ENCODE measurements around the gene PDE4A. TPM values are rescaled to one million over a fixed set of nuclear protein-coding genes. Genes with fewer than 3 reads are reported as not detected.
"Not testable (repeated sequence)": the region's sequence is repeated elsewhere in the genome, so short reads cannot be mapped to it uniquely, and the experiment has no call there.

The PDE4A gene
- total RNA-seq, 2 donors from 2014 or later: 14.5 to 15.1 TPM

DNA sequence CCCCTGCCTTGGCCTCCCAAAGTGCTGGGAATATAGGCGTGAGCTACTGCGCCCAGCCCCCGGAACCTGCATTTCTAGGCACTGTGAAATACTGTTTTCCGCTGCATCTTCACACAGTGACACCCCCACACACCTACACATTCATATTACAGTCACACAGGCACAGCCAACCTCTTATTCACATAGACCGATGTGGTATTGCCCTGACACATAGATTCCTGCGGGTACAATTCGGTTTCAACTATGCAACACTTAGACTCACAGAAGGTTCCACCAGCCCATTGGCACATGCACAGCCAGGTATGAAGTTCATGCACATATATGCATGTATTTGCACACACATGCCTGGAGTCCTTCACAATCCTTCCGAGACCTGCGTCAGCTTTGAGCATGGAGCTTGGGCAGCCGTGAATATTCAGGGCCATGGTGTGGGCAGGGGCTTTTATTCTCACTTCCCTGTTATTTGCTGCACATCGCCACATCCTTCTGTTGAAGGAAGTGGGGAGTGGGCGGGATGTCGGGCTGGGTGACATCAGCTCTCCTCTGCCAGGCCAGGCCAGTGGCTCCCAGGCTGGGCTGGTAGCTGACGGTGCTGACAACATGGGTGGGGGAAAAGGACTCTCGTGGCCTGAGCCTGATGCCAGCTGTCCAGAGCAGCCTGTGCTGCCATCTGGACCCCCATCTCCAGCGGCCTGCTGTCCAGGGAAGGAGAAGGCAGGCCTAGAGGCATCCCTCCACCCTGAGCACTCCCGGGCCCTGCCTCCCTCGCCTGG, 11.6 kb upstream of the PDE4A start:
- intact Hi-C loops (cut with DNase I): no loop called here
- Histone ChIP-seq H3K4me3 (no peak overlapping the region), H3K27me3 (replicated peaks; ENCODE audit: insufficient read depth) (no peaks in the 10 kb centered on the region), H3K4me1 (replicated peaks) (peaks cover 10% of the 10 kb centered on the region), H3K9me3 (no peaks in the 10 kb centered on the region), H3K36me3 (no peaks in the 10 kb centered on the region), H3K27ac (no peak overlapping the region)
- no peak for DNase-seq (ENCODE audit: low spot score)
- 57% methylated on average over 18 of the region's 18 CpGs for WGBS
- TF ChIP-seq POLR2AphosphoS5 (IDR thresholded peaks at IDR 0.05): no peak
- no peak for TF ChIP-seq POLR2A (IDR thresholded peaks at IDR 0.05)
- TF ChIP-seq, protein P1, sequence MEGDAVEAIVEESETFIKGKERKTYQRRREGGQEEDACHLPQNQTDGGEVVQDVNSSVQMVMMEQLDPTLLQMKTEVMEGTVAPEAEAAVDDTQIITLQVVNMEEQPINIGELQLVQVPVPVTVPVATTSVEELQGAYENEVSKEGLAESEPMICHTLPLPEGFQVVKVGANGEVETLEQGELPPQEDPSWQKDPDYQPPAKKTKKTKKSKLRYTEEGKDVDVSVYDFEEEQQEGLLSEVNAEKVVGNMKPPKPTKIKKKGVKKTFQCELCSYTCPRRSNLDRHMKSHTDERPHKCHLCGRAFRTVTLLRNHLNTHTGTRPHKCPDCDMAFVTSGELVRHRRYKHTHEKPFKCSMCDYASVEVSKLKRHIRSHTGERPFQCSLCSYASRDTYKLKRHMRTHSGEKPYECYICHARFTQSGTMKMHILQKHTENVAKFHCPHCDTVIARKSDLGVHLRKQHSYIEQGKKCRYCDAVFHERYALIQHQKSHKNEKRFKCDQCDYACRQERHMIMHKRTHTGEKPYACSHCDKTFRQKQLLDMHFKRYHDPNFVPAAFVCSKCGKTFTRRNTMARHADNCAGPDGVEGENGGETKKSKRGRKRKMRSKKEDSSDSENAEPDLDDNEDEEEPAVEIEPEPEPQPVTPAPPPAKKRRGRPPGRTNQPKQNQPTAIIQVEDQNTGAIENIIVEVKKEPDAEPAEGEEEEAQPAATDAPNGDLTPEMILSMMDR (IDR thresholded peaks at IDR 0.05): no peak

DNA sequence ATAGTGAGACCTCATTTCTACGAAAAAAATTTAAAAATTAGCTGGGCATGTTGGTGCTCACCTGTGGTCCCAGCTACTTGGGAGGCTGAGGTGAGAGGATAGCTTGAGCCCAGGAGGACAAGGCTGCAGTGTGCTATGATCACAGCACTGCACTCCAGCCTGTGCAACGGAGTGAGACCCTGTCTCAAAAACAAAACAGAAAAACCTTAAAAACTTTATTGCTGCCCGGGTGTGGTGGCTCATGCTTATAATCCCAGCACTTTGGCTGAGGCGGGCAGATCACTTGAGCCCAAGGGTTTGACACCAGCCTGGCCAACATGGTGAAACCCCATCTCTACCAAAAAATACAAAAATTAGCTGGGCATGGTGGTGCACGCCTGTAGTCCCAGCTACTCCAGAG, 9.1 kb upstream of the PDE4A start:
- H3K9me3 ChIP-seq; intact Hi-C loops (cut with DNase I); H3K4me1 ChIP-seq (replicated peaks); H3K27me3 ChIP-seq (replicated peaks; ENCODE audit: insufficient read depth); H3K27ac ChIP-seq; H3K36me3 ChIP-seq; H3K4me3 ChIP-seq; DNase-seq (ENCODE audit: low spot score): not testable (repeated sequence)
- WGBS: 74% methylated on average over 5 of the region's 5 CpGs

DNA sequence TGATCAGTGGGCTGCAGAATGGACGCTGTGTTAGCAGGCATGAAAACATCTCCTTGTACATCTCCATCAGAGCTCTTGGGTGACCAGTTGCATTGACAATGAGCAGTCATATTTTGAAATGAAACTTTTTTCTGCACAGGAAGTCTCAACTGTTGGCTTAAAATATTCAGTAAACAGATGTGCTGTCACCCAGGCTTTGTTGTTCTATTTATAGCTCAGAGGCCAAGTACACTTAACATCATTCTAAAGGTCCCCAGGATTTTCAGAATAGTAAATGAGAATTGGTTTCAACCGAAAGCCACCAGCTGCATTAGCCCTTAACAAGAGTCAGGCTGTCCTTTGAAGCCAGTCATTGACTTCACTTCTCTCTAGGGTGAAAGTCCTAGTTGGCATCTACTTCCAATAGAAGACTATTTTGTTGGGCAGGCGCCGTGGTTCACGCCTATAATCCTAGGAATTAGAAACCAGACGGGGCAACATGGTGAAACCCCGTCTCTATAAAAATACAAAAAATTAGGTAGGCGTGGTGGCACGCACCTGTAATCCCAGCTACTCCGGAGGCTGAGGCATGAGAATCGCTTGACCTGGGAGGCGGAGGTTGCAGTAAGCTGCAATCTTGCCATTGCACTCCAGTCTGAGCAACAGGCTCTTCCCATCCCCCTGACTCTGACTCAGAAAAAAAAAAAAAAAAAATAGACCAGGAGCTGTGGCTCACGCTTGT, 7.9 kb upstream of the PDE4A start:
- Histone ChIP-seq H3K4me1 (replicated peaks) (no peaks in the 10 kb centered on the region), H3K4me3 (no peak overlapping the region), H3K27me3 (replicated peaks; ENCODE audit: insufficient read depth) (peaks cover under 1% of the 10 kb centered on the region), H3K36me3 (no peaks in the 10 kb centered on the region), H3K27ac (no peak overlapping the region), H3K9me3 (no peaks in the 10 kb centered on the region)
- intact Hi-C loops (cut with DNase I): no loop called here
- TF ChIP-seq POLR2AphosphoS5 (IDR thresholded peaks at IDR 0.05) (no peak), POLR2A (IDR thresholded peaks at IDR 0.05) (no peak)
- TF ChIP-seq, protein P1 (IDR thresholded peaks at IDR 0.05): no peak
- DNase-seq (ENCODE audit: low spot score): no peak
- WGBS: 76% methylated on average over 13 of the region's 13 CpGs

DNA sequence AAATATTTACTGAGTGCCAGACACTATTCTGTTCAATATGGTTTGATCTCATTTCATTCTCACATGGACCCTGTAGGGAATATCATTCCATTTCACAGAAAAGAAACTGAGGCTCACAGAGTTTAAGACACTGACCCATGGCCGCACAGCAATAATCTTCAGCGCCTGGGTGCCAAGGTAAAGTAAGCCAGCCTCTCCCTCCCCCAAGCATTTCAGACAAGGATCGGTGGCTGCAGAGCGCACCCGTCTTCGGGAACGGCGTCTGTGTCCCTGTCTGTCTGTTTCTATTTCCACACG, 4.3 kb upstream of the PDE4A start:
- peaks cover 13% of the 10 kb centered on the region for H3K4me1 ChIP-seq (replicated peaks)
- peak overlapping the region in 1 of 2 donors; percentile 42 for H3K27ac ChIP-seq
- intact Hi-C loops (cut with DNase I): no loop called here
- no peaks in the 10 kb centered on the region for H3K36me3 ChIP-seq
- no peak for DNase-seq (ENCODE audit: low spot score)
- H3K27me3 ChIP-seq (replicated peaks; ENCODE audit: insufficient read depth): peaks cover 26% of the 10 kb centered on the region
- H3K9me3 ChIP-seq: no peaks in the 10 kb centered on the region
- no peak for TF ChIP-seq POLR2A (IDR thresholded peaks at IDR 0.05)
- TF ChIP-seq, protein P1 (IDR thresholded peaks at IDR 0.05): no peak
- no peak for TF ChIP-seq POLR2AphosphoS5 (IDR thresholded peaks at IDR 0.05)
- H3K4me3 ChIP-seq: peak overlapping the region; percentile 25 to 33
- WGBS: 4% methylated on average over 9 of the region's 9 CpGs

DNA sequence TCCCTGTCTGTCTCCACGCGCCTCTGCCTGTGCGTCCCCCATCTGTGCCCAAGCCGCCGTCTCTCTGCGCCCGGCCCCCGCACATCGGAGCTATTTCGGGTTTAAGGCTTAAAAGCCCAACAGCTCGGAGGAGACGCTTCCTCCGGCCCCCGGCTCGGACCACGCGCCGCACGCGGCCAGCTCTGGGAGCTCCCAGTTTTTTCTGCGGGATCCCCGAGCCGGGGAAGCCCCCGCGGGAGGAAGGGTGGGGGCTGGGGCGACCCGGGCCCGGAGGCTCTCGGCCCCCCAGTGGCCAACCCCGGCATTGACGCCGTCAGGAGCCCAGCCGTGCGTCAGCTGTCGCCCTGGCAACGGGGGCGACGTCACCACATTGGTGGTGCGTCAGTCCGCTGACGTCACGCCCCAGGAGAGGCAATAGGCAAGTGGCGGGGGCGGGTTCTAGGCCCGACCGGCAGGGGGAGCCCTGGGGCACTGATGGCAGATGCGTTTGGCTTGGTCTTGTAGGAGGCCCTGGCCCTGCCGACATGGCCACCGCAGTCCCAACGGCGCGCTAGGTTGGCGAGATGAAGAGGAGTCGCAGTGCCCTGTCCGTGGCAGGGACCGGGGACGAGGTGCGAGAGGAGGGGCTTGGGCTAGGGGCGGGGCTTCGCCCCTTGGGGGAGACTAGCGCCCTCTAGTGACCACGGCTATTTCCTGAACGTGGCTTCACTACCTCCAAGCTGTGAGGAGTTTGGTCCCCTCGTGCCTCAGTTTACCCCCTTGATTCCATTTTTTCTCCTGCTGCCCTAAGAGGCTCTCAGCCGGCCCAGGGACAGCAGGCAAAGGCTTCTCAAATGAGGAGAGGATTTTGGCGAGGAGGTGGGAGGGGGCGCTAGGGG, 3.7 kb upstream of the PDE4A start:
- Histone ChIP-seq H3K27me3 (replicated peaks; ENCODE audit: insufficient read depth) (peaks cover 30% of the 10 kb centered on the region), H3K27ac (peak overlapping the region in 1 of 2 donors; percentile 42), H3K4me3 (peak overlapping the region; percentile 25 to 33), H3K36me3 (no peaks in the 10 kb centered on the region), H3K9me3 (no peaks in the 10 kb centered on the region), H3K4me1 (replicated peaks) (peaks cover 13% of the 10 kb centered on the region)
- DNase-seq (ENCODE audit: low spot score): peak; percentile 42
- TF ChIP-seq POLR2AphosphoS5 (IDR thresholded peaks at IDR 0.05) (peak; percentile 50), POLR2A (IDR thresholded peaks at IDR 0.05) (no peak)
- TF ChIP-seq, protein P1 (IDR thresholded peaks at IDR 0.05): peak; percentile 52 to 86 (median 72)
- intact Hi-C loops (cut with DNase I): no loop called here
- WGBS: 4% methylated on average over 66 of the region's 67 CpGs
